ENCODE data around the gene TNFRSF9.
"Not testable (repeated sequence)": the region's sequence is repeated elsewhere in the genome, so short reads cannot be mapped to it uniquely, and the experiment has no call there.

The TNFRSF9 gene

GRCh38 chr1:7940745-7941436 is at the start of gene TNFRSF9:
TNFRSF9 (minus strand) TSS chr1:7940839; CDS start chr1:7939994, 845 bp downstream.
- DNase-seq = no peak

DNA sequence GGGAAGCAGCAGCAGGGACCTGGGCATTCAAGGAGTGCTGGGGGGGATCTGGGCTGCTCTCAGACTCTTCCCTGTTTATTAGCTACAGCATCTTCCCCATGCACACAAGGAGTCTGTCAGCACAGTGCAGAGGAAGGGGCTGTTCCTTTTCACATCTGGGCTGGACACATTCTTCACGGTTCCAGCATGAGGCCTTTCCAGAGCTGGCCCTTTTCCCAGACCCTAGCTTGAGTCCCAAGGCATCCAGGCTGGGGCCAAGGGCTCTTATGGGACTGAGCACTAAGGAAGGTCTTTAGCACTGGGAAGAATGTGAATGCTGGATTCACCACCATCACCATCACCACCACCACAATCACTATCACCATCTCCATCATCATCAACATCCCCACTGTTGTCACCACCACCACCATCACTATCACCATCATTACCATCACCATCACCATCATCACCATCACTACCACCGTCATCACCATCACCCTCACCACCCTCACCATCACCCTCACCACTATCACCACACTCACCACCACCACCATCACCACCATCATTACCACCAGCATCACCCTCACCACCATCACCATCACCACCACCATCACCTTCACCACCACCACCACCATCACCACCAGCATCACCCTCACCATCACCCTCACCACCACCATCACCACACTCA is 49.3 kb upstream of the TNFRSF9 start:
- no peak for DNase-seq

- no peak for DNase-seq
These were observed 47.9 kb upstream of the TNFRSF9 start for GRCh38 chr1:7988576-7988975.

GRCh38 chr1:7987528-7987927 is 46.9 kb upstream of the TNFRSF9 start:
- DNase-seq = no peak

DNA sequence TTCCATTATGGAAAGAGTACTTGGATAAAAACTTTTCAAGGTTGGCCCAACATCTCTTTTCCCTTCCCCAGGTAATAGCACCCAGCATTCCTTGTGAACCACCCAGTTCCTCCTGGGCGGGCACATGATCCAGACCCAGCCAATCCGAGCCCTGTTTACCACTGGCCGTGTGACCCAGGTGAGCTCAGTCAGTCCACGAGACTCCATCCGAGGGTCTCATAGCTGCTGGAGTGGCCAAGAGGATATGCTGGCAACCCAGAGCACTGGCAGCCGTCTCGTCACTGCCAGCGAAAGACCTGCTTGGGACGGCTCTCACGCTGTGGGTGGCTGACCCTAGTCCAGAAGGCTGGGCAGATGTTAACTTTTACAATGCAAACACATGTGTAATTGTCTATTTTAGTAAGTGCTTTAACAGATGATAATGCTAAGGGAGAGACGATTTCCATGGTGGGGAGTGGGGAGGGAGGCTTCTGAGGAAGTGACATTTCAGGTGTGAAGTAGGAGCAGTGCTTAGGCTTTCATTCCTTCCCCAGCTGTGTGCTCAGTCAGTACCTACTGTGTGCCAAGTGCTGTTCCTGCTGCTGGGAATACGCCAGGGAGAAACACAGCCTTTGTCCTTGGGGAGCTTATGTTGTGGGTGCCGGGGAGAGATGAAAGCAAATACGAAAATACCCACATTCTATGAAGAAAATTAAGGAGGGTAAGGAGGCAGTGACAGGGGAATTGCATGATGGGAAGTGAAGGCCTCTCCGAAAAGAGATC is 45.4 kb upstream of the TNFRSF9 start:
- no peak for DNase-seq

- DNase-seq = no peak
These were observed 44.2 kb upstream of the TNFRSF9 start for GRCh38 chr1:7984811-7985210.

DNA sequence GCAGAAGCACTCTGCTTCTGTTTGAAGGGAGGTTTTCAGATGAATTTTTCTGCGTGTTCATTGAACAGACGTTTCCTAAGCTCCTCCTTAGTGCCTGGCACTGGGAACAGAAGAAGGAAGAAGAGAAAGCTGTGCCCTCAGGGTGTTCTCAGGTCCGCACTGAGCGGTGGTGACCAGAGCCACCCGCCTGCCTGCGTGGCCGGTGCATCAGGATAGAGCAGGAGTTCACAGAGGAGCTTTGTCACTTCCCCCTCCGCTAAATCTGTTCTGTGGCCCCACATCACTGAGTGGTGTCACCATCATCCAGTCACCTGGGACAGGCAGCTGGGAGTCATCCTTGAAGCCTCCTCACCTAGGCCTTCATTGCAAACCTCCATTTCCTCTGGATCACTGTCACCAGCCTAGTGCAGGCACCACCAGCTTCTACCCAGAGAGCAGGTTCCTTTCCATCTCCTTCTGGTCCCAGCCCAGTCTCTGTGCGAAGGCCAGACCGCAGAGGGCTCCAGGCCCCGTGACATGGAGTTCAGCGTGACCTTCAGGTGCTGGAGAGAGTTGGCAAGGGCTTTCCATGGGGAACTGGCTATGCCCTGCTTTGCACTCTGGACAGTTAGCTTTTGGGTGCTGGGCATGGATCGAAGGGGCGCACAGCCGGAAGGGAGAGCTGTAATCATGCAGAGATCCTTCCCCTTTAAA is 42.6 kb upstream of the TNFRSF9 start:
- DNase-seq = no peak

- no peak for DNase-seq
These were observed 40.3 kb upstream of the TNFRSF9 start for GRCh38 chr1:7980984-7981383.

DNA sequence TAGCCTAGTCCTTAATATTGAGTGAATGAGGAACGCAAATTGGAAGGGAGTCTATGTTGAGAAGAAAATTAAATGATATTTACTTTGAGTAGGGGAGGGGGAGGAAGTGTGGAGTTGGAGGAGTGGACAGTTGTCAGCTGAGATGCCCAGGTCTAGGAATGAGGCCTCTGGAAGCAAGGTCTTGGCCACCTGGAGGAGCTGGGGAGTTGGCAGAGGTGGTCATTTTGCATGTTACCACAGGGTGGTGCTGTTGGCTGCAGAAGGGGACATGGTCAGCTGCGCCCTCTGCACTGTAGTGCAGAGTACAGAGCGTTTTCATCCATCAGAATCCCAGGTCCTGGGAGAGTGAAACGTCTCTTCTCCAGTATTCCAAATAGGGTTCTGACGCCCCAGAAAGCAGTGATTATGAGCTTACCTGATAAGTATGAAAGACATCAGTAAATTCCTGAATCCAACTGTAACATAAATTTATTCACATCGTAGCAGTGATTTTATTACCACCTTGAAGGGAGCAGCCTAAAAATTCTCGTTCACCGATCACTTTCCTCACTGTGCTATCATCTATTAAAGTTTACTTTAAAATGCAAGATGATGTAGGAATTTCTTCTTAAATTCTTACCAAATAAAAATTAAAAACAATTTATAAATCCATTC is 34.7 kb upstream of the TNFRSF9 start:
- DNase-seq = peak; percentile 45

DNA sequence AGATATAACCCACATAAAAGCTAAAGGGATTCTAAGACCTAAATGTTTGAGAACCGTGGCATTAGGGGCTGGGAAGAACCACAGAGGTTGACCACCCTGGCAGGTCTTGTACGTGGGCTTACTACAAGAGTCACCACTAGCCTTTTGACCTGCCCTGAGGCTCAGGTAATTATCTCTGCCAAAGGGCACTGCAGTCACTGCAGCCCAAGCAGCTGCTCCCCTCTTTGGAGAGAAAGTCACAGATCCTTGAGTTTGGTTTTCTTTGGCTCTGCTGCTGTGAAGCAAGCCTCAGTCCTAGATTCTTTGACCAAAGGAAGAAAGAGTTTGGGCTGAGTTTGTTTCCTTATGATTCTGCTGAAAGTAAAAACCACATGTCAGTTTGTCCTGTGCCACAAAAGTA is 32.4 kb upstream of the TNFRSF9 start:
- no peak for DNase-seq

- DNase-seq = no peak
These were observed 31.6 kb upstream of the TNFRSF9 start for GRCh38 chr1:7972285-7972684.

DNA sequence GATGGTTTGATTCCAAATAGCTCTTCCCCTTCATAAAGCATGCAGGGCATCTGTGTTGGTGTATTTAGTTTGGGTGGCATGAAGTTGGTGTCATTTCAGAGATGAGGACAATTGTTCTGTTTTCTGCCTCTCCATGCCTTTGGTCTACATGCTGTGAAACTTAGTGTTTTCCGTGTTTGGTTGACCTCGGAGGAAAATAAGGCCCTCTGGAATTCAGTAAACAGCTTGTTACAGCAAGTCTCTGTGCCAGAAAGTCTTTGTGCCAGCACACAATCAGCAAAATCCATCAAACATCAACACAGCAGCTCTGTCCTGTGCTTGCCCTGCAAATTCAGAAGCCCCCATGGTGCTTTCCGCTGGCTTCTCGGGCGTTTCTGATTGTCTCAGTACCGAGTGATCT is 30.4 kb upstream of the TNFRSF9 start:
- DNase-seq = no peak

- no peak for DNase-seq
These were observed 29.6 kb upstream of the TNFRSF9 start for GRCh38 chr1:7970246-7970645.

GRCh38 chr1:7967651-7968050 is 27.0 kb upstream of the TNFRSF9 start:
- no peak for DNase-seq

- peak; percentile 67 for DNase-seq
These were observed 26.6 kb upstream of the TNFRSF9 start for GRCh38 chr1:7967196-7967595.

GRCh38 chr1:7964476-7964875 is 23.8 kb upstream of the TNFRSF9 start:
- no peak for DNase-seq

- DNase-seq = not testable (repeated sequence)
These were observed 23.2 kb upstream of the TNFRSF9 start for GRCh38 chr1:7963841-7964240.

GRCh38 chr1:7963378-7963730 is 22.7 kb upstream of the TNFRSF9 start:
- DNase-seq = not testable (repeated sequence)

DNA sequence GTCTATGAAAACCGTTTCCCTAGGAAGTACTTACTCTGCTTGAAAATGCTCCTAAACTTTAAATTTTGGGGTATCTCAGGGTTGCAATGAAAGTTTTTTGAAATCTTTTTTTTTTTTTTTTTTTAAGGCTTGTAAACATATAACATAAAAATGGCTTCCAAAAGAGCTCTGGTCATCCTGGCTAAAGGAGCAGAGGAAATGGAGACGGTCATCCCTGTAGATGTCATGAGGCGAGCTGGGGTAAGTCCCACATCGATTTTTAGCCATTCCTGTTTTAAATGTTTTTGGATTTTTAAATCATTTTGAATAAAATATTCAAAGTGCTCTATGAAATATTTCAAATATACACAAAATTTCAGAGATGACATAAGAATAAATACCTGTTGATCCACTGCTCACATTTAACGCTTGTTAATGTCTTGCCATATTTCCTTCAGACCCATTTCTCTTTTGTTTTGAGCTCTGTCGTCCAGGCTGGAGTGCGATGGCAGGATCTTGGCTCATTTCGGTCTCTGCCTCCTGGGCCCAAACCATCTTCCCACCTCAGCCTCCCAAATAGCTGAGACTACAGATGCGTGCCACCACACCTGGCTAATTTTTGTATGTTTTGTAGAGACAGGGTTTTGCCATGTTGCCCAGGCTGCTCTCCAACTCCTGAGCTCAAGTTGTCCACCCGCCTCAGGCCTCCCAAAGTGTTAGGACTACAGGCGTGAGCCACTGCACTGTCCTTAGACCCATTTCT is 22.2 kb upstream of the TNFRSF9 start:
- DNase-seq = no peak

GRCh38 chr1:7962014-7962335 is 21.3 kb upstream of the TNFRSF9 start:
- DNase-seq = peak; percentile 30

GRCh38 chr1:7961216-7962013 is 20.8 kb upstream of the TNFRSF9 start, which contains the start of gene PARK7:
PARK7 (plus strand) TSS chr1:7961711; CDS start chr1:7962786, 1,075 bp downstream.
- DNase-seq = peak; percentile 98

Data from NCI-H1105 treated with DMSO at 0.1 percent for 48 hours (cell line).